Measurements from ENCODE around the gene NLRP4. TPM values are rescaled to one million over a fixed set of nuclear protein-coding genes. Genes with fewer than 3 reads are reported as not detected.

NLRP4 gene
- total and polyA plus RNA-seq, 2 of the 8 experiments (the other 6 are each of a cell fraction or from before 2014, with no cell fraction given) = not detected

DNA sequence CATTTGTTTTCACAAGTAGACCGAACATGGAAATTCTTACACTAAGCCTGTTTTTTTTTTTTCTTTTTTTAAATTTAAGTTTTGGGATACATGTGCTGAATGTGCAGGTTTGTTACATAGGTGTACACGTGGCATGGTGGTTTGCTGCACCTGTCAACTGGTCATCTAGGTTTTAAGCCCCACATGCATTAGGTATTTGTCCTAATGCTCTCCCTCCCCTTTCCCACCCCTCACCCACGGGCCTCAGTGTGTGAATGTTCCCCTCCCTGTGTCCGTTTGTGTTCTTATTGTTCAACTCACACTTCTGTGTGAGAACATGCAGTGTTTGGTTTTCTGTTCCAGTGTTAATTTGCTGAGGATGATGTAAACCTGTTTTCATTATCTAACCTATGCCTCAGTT lies 2.6 kb downstream of the NLRP4 start (continued):
- TF ChIP-seq, protein P1, sequence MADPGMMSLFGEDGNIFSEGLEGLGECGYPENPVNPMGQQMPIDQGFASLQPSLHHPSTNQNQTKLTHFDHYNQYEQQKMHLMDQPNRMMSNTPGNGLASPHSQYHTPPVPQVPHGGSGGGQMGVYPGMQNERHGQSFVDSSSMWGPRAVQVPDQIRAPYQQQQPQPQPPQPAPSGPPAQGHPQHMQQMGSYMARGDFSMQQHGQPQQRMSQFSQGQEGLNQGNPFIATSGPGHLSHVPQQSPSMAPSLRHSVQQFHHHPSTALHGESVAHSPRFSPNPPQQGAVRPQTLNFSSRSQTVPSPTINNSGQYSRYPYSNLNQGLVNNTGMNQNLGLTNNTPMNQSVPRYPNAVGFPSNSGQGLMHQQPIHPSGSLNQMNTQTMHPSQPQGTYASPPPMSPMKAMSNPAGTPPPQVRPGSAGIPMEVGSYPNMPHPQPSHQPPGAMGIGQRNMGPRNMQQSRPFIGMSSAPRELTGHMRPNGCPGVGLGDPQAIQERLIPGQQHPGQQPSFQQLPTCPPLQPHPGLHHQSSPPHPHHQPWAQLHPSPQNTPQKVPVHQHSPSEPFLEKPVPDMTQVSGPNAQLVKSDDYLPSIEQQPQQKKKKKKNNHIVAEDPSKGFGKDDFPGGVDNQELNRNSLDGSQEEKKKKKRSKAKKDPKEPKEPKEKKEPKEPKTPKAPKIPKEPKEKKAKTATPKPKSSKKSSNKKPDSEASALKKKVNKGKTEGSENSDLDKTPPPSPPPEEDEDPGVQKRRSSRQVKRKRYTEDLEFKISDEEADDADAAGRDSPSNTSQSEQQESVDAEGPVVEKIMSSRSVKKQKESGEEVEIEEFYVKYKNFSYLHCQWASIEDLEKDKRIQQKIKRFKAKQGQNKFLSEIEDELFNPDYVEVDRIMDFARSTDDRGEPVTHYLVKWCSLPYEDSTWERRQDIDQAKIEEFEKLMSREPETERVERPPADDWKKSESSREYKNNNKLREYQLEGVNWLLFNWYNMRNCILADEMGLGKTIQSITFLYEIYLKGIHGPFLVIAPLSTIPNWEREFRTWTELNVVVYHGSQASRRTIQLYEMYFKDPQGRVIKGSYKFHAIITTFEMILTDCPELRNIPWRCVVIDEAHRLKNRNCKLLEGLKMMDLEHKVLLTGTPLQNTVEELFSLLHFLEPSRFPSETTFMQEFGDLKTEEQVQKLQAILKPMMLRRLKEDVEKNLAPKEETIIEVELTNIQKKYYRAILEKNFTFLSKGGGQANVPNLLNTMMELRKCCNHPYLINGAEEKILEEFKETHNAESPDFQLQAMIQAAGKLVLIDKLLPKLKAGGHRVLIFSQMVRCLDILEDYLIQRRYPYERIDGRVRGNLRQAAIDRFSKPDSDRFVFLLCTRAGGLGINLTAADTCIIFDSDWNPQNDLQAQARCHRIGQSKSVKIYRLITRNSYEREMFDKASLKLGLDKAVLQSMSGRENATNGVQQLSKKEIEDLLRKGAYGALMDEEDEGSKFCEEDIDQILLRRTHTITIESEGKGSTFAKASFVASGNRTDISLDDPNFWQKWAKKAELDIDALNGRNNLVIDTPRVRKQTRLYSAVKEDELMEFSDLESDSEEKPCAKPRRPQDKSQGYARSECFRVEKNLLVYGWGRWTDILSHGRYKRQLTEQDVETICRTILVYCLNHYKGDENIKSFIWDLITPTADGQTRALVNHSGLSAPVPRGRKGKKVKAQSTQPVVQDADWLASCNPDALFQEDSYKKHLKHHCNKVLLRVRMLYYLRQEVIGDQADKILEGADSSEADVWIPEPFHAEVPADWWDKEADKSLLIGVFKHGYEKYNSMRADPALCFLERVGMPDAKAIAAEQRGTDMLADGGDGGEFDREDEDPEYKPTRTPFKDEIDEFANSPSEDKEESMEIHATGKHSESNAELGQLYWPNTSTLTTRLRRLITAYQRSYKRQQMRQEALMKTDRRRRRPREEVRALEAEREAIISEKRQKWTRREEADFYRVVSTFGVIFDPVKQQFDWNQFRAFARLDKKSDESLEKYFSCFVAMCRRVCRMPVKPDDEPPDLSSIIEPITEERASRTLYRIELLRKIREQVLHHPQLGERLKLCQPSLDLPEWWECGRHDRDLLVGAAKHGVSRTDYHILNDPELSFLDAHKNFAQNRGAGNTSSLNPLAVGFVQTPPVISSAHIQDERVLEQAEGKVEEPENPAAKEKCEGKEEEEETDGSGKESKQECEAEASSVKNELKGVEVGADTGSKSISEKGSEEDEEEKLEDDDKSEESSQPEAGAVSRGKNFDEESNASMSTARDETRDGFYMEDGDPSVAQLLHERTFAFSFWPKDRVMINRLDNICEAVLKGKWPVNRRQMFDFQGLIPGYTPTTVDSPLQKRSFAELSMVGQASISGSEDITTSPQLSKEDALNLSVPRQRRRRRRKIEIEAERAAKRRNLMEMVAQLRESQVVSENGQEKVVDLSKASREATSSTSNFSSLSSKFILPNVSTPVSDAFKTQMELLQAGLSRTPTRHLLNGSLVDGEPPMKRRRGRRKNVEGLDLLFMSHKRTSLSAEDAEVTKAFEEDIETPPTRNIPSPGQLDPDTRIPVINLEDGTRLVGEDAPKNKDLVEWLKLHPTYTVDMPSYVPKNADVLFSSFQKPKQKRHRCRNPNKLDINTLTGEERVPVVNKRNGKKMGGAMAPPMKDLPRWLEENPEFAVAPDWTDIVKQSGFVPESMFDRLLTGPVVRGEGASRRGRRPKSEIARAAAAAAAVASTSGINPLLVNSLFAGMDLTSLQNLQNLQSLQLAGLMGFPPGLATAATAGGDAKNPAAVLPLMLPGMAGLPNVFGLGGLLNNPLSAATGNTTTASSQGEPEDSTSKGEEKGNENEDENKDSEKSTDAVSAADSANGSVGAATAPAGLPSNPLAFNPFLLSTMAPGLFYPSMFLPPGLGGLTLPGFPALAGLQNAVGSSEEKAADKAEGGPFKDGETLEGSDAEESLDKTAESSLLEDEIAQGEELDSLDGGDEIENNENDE (IDR thresholded peaks at IDR 0.05; ENCODE audit: insufficient replicate concordance, low read length) = no peak
- no peak for TF ChIP-seq CEBPB (IDR thresholded peaks at IDR 0.05; ENCODE audit: low read depth, low read length)
- TF ChIP-seq GABPA (IDR thresholded peaks at IDR 0.05; ENCODE audit: borderline replicate concordance, insufficient read depth, low read length) = no peak
- no peak for TF ChIP-seq POU5F1 (IDR thresholded peaks at IDR 0.05; ENCODE audit: low read depth, low read length)
- TF ChIP-seq HDAC2 (IDR thresholded peaks at IDR 0.05; ENCODE audit: borderline replicate concordance in 1 of 2, low read depth in 2 of 2, low read length in 2 of 2) = no peak

Data from H1 (cell line).